Hippocampal formation (tissue), 2 donors: ENCODE data around the gene CFTR.

Experiments
- DNase-seq, 2 donors: peaks; one replicate each; lab custom pipeline; 2025; lab: John Stamatoyannopoulos, UW

CFTR gene

DNA sequence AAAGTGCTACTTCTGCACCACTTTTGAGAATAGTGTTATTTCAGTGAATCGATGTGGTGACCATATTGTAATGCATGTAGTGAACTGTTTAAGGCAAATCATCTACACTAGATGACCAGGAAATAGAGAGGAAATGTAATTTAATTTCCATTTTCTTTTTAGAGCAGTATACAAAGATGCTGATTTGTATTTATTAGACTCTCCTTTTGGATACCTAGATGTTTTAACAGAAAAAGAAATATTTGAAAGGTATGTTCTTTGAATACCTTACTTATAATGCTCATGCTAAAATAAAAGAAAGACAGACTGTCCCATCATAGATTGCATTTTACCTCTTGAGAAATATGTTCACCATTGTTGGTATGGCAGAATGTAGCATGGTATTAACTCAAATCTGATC lies 110.4 kb downstream of the CFTR start:
- no peak for DNase-seq

DNA sequence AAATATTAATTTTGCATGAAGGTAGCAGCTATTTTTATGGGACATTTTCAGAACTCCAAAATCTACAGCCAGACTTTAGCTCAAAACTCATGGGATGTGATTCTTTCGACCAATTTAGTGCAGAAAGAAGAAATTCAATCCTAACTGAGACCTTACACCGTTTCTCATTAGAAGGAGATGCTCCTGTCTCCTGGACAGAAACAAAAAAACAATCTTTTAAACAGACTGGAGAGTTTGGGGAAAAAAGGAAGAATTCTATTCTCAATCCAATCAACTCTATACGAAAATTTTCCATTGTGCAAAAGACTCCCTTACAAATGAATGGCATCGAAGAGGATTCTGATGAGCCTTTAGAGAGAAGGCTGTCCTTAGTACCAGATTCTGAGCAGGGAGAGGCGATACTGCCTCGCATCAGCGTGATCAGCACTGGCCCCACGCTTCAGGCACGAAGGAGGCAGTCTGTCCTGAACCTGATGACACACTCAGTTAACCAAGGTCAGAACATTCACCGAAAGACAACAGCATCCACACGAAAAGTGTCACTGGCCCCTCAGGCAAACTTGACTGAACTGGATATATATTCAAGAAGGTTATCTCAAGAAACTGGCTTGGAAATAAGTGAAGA lies 112.3 kb downstream of the CFTR start:
- DNase-seq, result no peak

DNA sequence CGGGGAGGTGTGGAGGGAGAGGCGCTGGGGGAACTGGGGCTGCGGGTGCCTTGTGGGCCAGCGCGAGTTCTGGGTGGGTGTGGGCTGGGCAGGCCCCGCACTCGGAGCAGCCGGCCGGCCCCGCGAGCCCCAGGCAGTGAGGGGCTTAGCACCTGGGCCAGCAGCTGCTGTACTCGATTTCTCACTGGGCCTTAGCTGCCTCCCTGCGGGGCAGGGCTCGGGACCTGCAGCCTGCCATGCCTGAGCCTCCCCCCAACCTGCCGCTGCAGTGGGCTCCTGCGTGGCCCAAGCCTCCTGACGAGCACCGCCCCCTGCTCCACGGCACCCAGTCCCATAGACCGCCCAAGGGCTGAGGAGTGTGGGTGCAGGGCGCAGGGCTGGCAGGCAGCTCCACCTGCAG lies 116.3 kb downstream of the CFTR start:
- no peak for DNase-seq

DNA sequence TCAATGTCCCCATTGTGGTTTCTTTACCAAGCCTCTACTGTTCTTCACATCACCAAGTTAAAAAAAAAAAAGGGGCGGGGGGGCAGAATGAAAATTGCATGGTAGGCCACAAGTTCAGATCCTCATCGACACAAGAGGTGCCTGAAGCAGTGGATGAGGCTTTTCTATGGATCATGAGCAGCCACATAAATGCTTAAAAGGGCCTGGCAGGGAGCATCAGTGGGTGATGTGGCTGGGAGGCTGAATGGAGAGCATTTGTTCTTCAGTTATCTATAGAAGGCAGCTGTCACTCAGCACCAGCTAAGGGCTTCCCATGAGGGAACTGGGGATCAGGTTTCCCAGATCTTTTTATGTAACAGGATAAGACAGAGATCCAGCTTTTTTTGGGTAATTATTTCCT lies 117.9 kb downstream of the CFTR start:
- DNase-seq, result no peak

DNA sequence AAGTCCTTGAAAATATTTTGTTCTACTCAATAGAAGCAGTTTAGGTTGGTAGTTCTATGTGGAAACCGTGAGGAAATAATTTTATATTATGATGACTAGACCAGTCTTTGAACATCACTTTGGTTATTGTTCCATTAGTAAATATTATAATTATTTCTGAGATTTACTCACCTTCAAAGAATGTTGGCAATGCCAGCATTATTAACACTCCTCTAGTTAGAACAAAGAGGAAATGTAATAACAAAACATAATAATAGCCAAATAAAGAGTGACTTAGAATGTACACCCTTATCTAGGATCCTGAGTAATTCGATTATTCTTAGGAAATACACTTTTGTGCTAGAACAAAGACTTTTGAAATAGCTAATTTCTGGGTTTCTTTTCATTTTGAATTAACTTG lies 121.1 kb downstream of the CFTR start:
- DNase-seq, result no peak

DNA sequence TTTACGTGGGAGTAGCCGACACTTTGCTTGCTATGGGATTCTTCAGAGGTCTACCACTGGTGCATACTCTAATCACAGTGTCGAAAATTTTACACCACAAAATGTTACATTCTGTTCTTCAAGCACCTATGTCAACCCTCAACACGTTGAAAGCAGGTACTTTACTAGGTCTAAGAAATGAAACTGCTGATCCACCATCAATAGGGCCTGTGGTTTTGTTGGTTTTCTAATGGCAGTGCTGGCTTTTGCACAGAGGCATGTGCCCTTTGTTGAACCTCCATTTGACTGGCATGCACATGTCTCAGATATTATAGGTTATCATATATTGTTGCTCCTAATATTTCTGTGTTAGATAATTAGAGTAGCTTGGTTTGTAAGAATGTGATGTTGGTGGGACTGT lies 123.8 kb downstream of the CFTR start:
- DNase-seq, result no peak

DNA sequence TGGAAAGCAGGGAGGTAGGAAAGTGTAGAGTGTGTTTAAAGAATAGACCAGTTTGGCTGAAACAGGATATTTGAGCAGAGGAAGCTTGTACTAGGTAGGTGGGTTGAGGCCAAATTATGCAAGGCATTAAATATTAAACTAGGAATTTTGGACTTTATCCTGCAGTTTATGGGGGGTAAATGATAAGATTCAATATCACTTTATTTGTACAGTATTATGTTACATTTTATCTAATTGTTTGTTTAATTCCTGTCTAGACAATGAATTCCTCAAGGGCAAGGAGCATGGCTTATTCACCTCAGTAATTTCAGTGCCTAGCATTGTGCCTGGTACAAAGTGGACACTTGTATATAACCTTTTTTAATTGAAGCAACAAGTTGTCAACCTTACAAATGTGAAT lies 125.9 kb downstream of the CFTR start:
- DNase-seq, result no peak

DNA sequence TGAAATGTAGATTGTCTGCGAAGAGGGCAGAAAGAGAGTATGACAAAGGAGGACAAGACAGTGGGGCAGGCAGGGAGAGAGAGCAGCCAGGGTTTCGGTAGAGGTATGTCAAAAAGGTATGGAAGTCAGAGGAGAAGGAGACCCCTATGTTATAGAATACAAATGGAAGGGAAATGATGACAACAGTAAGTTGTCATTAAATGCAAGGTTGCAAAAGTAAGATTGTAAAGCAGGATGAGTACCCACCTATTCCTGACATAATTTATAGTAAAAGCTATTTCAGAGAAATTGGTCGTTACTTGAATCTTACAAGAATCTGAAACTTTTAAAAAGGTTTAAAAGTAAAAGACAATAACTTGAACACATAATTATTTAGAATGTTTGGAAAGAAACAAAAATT lies 126.3 kb downstream of the CFTR start:
- DNase-seq, result no peak

DNA sequence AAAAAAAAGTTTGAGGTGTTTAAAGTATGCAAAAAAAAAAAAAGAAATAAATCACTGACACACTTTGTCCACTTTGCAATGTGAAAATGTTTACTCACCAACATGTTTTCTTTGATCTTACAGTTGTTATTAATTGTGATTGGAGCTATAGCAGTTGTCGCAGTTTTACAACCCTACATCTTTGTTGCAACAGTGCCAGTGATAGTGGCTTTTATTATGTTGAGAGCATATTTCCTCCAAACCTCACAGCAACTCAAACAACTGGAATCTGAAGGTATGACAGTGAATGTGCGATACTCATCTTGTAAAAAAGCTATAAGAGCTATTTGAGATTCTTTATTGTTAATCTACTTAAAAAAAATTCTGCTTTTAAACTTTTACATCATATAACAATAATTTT lies 130.6 kb downstream of the CFTR start:
- no peak for DNase-seq

DNA sequence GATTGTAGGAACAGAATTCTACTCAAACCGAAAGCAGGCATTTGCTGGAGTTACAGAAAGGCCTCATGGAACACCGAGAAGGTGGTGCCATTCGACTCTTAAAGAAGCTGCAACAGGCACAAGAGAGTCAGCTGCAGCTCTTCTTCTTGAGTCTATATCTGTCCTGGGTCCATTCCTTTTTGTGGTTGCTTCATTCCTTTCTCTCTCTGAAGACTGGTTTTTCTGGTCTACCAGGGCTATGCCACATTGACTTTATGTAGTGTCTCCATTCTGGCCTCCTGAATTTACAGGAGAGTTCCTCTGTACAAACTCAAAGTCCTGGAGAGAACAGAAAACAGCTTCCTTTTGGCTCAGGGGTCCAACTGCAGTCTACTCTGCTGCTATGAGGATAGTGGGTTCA lies 132.8 kb downstream of the CFTR start:
- no peak for DNase-seq

DNA sequence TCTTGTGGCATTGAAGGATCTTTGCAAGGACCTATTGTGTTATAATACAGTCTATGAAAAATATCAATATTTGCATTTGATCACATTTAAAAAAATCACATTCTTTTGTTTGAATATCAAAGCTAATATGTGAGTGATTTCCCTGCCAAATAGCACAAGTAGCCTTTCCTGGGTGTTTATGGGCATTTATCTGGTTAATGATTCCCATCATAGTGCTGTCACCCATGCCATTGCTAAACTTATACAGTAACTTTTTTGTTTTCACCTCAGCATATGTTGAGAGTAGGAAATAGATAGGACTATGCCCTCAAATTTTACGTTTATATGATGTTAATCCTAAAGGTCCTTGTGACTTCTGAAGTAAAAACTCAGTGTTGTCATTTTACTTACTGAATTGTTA lies 136.9 kb downstream of the CFTR start:
- no peak for DNase-seq

DNA sequence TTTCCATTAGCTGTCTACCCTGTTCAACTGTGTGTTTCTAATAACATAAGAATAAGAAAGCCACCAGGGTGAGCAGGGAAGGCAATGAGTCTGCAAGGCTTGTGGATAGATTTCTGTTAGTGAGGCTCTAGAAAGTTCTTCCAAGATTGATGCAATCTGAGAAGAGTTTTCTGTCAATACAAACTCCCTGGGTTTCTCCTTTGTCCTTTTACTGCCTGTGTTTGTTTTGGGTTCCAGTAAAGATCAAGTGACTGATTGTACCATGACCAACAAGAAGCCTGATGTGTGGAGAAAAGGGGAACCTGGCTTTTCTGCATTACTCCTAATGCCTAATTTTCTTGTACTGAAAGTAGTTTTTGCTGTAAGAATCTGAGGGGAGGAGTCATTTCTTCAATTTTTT lies 139.9 kb downstream of the CFTR start:
- DNase-seq, result no peak

DNA sequence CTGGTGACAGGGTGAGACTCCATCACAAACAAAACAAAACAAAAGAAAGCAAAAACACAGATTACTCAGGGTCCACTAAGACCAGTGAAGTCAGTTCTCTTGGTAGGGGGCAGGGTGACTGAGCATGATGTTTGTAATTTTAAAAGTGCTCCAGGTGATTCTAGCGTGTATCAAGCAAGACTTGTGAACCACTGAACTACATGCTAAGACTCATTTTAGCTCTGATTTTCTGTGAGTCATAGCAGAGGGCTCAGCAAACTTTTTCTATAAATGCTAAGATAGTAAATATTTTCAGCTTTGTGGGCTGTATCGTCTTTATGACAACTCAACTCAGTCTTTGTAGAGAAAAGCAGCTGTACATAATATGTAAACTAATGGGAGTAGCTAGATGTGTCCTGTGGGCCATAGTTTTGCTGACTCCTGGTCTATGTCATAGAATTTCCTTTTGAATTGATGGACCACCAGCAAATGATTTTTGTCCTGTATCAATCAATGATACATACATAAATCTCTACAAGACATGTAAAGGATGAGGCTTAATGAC lies 141.3 kb downstream of the CFTR start:
- DNase-seq, result no peak

DNA sequence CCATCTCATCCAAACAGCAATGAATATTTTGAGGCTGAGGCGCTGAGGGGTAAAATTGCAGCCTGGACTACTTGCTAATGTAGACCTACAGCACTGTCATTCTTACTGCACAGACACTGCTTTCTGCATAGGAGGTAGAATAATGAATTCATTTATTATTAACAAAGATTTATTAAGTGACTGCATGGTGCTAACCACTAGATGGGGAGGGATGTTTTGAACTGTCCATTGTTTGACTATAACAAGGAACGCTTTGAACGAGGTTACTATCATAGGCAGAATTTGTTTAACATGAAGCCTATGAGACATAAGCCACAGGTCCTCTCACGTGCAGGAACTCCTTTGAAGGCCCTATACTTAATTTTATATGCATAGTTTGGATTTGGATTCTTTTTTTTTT lies 143.8 kb downstream of the CFTR start:
- no peak for DNase-seq

DNA sequence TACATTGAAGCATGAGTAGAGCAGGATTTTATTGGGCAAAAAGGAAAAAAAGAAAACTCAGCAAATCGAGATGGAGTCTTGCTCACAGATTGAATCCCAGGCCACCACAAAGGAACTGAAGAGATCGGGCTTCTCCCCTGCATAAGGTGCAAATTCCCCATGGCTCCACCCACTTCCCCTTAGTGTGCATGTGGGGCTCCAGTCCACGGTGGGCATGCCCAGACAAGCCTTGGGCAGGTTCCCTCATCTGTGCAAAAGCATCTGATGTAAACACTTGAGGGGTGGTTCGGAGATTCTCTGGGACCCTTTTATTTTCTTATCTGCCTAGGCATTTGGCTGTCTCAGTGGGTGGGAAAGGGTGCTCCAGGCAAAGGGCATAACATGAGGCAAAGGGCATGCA lies 150.7 kb downstream of the CFTR start:
- DNase-seq, result no peak

DNA sequence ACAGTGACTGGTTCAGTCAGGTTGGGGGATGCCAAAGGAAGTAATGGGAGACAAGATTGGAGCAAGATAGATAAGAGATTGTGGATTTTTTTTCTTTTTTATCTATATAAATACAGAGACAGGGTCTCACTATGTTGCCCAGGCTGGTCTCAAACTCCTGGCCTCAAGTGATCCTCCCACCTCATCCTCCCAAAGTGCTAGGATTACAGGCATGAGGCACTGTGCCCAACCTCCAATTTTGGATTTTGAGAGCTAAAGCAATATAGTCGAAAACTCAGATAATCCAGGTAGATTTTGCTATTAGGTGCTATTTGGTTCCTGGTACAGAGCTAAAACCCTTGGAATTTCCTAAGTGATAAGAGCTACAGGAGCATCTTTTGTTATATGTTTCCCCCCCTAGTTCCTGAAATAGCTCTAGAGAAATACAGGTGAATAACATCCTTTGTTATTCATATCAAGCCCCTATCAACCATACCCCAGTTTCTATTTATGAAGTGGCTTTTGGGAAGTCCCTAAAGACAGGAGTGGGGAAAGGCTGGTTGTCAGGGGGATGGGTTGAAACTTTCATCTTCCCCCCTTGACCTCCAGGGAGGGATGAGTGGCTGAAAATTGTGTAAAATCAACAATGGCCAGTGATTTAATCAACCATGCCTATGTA lies 151.2 kb downstream of the CFTR start:
- no peak for DNase-seq

DNA sequence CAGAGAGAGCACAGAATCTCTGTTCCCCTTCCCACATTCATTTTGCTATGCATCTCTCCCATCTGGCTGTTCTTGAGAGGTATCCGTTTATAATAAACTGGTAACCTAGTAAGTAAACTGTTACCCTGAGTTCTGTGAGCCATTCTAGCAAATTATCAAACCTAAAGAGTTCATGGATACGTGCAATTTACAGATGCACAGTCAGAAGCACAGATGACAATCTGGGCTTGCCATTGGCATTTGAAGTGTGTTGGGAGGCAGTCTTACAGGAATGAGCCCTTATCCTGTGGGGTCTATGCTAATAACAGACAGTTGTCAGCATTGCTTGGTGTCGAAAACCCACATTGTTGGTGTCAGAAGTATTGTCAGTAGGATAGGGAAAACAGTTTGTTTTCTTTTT lies 151.8 kb downstream of the CFTR start:
- DNase-seq, result no peak

DNA sequence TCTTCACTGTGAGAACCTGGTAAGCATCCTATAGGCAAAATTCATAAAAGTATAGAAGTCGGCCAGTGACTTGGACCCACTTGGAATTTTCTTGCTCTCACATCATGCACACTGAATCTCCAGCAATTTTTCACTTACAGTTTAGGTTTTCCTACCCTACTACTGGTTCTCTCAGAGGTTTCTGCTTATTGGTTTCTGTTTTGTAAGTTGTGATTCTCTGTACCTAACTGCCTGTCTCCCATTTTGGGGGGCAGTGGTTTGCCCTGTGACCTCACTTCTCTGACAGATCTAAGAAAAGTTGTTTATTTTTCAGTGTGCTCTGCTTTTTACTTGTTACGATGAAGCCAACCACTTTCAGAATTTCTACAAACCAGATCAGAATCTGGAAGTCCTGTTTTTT lies 158.1 kb downstream of the CFTR start:
- DNase-seq, result no peak

DNA sequence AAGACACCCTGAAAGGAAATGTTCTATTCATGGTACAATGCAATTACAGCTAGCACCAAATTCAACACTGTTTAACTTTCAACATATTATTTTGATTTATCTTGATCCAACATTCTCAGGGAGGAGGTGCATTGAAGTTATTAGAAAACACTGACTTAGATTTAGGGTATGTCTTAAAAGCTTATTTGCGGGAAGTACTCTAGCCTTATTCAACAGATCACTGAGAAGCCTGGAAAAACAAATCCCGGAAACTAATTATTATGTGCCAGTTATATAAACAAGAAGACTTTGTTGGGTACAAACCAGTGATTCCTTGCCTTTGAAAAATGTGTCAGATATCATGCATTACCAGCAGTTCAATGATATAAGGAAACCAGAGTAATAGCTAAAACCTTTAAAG lies 160.1 kb downstream of the CFTR start:
- no peak for DNase-seq

DNA sequence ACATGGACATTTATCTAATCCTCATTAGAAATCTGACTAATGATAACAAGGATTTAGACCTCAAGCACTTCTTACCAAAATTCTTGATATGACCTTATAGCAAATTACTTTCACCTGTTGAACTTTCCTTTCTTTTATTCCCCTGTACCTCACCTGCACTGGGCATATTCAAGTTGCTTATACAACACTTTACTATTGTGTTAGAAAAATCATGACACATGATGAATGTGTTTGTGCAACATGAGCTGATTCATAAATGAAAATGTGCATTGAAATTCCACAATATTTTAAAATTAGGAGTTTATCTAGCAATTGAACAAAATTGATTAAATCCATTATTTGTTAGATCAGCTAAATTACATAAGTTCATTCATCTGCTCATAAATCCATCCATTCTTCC lies 160.6 kb downstream of the CFTR start:
- DNase-seq, result no peak

DNA sequence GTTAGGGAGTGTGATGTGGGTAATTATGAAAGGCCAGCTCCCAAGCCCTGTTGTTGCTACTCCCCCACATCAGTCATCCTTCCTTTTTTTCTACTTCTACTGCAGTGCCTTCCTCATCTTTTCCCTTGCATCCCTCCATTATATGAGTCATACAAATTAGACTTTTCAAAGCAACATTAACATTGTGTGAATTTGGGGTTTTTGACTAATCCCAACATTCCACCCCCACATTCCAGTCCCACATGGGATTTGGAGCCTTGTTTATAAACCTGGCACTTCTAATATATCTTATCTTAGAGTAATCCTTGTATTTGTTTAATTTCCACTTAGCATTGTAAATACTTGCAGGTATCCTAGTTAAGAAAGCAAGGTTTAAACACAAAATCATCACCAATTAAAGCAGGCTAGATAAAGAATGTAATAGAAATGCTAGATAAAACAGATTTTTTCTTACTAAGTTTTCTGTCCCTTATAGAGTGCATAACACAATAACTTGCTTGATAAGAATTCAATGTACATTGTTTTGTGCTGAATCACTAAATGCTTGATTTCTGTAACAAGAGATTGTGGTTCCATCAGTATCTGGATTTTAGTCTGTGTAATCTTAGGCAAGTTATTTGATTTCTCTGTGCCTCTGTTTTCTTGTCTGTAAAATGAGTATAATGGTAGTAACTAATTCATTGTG lies 165.8 kb downstream of the CFTR start:
- no peak for DNase-seq

DNA sequence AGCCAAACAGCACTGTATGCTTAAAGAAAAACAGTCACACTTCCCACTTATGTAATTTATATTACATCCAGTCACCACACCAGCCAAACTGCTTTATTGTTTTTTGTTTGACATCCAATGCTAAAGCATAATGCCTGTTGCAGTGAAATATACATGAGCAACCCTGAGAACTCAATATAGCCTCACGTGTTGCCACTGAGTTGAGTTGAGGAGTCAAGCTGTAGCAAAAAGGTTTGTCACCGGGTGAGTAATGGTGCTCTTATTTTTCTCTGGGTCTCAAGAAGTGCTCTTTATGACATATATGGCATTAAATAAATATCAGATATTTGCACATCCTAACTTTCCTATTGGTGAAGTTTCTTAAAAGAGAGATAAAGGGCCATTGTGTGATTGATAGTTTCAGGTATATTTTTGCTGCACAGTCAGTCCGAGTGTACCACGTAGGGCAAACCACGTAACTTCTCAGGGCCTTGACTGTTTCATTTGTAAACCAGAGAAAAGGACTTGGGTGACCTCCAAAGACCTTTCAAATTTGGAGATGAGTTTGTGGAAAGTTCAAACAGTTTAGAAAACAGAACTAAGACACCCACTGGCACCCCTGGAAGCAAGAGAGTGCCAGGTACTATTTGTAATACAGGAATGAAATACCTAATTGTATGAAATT lies 168.5 kb downstream of the CFTR start:
- no peak for DNase-seq
